DOHH2 (cell line): ENCODE results near the gene PGP.

Experiments used
- EZH2phosphoT487 ChIP-seq: fragments of 200-600 bp; sonication (generic); IDR thresholded peaks from 2 replicates; pipeline ENCODE4 v1.6.1; 2017; ENCODE audit warnings: borderline replicate concordance, mild to moderate bottlenecking, antibody characterized with exemption, low read length, moderate library complexity, mixed read lengths
- TF ChIP-seq, protein P1 (sequence below): fragments of 200-600 bp; sonication (generic); IDR thresholded peaks from one replicate; pipeline ENCODE4 v1.5.1; 2014; ENCODE audit warnings: antibody characterized with exemption, mild to moderate bottlenecking, low read depth, low read length; ENCODE audit not compliant: poor library complexity, severe bottlenecking

DNA sequence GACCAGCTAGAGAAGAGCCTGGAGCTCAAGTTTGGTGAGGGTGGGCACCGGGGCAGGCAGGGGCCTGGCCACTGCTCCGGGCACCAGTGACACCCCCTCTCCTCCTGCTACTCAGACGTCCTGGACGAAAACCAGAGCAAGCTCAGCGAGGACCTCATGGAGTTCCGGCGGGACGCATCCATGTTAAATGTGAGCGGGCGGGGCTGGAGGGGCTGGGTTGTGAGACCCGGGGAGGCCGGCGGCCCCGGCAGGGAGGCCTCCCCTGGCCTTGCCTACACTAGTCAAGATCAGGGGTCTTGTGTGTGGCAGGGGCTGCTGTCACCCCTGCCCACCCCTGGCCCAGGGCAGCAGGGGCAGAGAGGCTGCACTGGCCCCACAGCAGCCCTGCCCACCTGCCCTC, 41.3 kb downstream of the PGP start:
- TF ChIP-seq EZH2phosphoT487 = no peak
- TF ChIP-seq, protein P1, sequence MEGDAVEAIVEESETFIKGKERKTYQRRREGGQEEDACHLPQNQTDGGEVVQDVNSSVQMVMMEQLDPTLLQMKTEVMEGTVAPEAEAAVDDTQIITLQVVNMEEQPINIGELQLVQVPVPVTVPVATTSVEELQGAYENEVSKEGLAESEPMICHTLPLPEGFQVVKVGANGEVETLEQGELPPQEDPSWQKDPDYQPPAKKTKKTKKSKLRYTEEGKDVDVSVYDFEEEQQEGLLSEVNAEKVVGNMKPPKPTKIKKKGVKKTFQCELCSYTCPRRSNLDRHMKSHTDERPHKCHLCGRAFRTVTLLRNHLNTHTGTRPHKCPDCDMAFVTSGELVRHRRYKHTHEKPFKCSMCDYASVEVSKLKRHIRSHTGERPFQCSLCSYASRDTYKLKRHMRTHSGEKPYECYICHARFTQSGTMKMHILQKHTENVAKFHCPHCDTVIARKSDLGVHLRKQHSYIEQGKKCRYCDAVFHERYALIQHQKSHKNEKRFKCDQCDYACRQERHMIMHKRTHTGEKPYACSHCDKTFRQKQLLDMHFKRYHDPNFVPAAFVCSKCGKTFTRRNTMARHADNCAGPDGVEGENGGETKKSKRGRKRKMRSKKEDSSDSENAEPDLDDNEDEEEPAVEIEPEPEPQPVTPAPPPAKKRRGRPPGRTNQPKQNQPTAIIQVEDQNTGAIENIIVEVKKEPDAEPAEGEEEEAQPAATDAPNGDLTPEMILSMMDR = no peak
